HFFc6 (cell line): ENCODE measurements around the gene SDS. TPM values are rescaled to one million over a fixed set of nuclear protein-coding genes. Genes with fewer than 3 reads are reported as not detected.

Experiments used
- DNase-seq: peaks from one replicate; pipeline ENCODE4 v3.0.0-alpha.2; 2018
- H3K27ac Mint-ChIP-seq: 2 replicates; pipeline ENCODE4 v1.8.0; 2020; ENCODE audit warnings: mild to moderate bottlenecking, mixed read lengths
- H3K27me3 Mint-ChIP-seq: 2 replicates; pipeline ENCODE4 v1.8.0; 2021; ENCODE audit warnings: mild to moderate bottlenecking, moderate library complexity, mixed read lengths; ENCODE audit not compliant: insufficient read depth
- H3K36me3 Mint-ChIP-seq: 2 replicates; pipeline ENCODE4 v1.8.0; 2021; ENCODE audit warnings: low read depth, mixed read lengths
- H3K4me1 Mint-ChIP-seq: 2 replicates; pipeline ENCODE4 v1.8.0; 2020; ENCODE audit warnings: low read depth, mixed read lengths
- H3K4me3 Mint-ChIP-seq: 2 replicates; pipeline ENCODE4 v1.8.0; 2020; ENCODE audit warnings: mild to moderate bottlenecking, moderate library complexity, mixed read lengths
- H3K9me3 Mint-ChIP-seq: 2 replicates; pipeline ENCODE4 v1.8.0; 2020; ENCODE audit warnings: mild to moderate bottlenecking, mixed read lengths
- total RNA-seq, 6 experiments: library from RNA; stranded (reverse); fragmentation: NEBNext Ultra II Directional; extraction: Animal tissue kit (Norgen Biotek cat#: 25700); gene quantifications; 2 replicates in 1 of 6; 3 replicates in 5 of 6; pipeline ENCODE4 v1.2.3, GENCODE V29; 2021
- TF ChIP-seq, protein P1 (sequence below): fragments of 200-600 bp; sonication (generic); IDR thresholded peaks from 2 replicates; pipeline ENCODE4 v1.5.0; 2021; ENCODE audit warnings: antibody characterized with exemption, mild to moderate bottlenecking

The SDS gene
- total RNA-seq, 6 experiments from 2014 or later: not detected

DNA sequence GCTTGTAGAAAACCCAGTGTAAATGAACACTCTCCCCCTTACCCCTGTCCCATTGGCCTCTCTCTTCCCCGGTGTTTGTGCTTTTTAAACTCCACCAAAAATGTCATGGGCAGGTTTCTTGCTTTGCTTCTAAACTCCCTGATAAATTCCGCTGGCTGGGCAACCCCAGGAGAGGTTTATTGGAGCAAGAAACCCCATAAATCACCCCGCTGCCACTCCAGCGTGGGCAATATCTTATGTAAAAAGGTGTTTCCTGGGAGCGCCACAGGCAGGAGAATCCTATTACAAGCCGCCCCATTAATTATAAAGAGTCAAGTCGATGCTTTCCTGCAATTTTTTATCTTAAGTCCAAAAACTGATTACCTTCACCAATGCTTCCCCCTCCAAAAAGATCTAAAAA, 45.2 kb upstream of the SDS start:
- Mint-ChIP-seq H3K27me3 (peaks cover 17% of the 10 kb centered on the region), H3K27ac (no peak overlapping the region), H3K9me3 (no peaks in the 10 kb centered on the region), H3K36me3 (no peaks in the 10 kb centered on the region; the same call in 1 of the 2 replicates), H3K4me3 (no peak overlapping the region), H3K4me1 (no peaks in the 10 kb centered on the region)
- DNase-seq: no peak
- TF ChIP-seq, protein P1, sequence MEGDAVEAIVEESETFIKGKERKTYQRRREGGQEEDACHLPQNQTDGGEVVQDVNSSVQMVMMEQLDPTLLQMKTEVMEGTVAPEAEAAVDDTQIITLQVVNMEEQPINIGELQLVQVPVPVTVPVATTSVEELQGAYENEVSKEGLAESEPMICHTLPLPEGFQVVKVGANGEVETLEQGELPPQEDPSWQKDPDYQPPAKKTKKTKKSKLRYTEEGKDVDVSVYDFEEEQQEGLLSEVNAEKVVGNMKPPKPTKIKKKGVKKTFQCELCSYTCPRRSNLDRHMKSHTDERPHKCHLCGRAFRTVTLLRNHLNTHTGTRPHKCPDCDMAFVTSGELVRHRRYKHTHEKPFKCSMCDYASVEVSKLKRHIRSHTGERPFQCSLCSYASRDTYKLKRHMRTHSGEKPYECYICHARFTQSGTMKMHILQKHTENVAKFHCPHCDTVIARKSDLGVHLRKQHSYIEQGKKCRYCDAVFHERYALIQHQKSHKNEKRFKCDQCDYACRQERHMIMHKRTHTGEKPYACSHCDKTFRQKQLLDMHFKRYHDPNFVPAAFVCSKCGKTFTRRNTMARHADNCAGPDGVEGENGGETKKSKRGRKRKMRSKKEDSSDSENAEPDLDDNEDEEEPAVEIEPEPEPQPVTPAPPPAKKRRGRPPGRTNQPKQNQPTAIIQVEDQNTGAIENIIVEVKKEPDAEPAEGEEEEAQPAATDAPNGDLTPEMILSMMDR: no peak

DNA sequence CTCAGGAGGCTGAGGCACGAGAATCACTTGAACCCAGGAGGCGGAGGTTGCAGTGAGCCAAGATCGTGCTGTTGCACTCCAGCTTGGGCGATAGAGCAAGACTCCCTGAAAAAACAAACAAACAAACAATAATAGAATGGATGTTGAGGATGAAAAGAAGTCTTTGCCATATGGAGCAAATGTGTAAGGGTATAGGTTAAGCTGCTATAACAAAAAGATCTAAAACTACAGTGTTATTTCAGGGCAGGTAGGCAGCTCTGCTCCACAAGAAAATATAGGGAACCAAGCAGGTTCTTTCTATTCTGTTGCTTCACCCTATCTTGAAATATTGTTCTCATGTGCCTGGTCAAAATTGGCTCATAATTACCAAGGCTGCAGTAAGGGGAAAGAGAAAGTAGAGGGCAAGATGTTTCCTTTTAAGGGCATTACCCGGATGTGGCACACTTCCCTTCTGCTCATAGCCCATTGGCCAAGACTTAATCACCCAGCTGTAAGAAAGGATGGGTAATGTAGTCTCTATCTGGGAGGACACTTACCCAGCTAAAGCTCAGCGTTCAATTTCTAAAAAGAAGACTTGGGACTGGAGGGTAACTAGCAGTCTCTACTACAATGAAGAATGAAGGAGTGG, 42.0 kb upstream of the SDS start:
- Mint-ChIP-seq H3K9me3 (no peaks in the 10 kb centered on the region), H3K27me3 (peaks cover 14% of the 10 kb centered on the region), H3K4me3 (no peak overlapping the region), H3K36me3 (no peaks in the 10 kb centered on the region; the same call in 1 of the 2 replicates), H3K27ac (no peak overlapping the region), H3K4me1 (no peaks in the 10 kb centered on the region)
- no peak for DNase-seq
- TF ChIP-seq, protein P1: no peak

DNA sequence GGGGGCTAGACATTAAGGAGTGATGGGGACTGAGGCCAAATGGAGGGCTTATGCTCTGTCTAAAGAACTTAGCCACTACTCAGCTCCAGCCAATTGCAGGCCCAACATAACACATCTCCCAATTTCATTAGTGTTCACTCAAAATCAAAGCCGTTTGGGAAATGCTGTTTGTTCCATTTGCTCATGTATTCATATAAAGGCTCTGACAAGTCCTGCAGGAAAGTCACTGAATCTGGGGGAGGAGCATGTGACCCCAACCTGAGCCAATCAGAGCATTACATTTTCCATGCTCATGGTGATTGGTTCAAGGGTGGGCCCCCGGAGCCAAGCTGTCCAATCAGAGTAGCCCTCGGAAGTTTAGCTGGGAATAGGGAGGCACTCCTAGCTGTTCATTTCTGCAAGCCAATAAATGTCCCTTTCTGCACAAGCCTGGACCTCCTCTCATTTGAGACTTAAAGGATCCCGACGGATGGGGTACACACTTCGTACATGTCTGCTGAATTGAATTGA, 39.4 kb upstream of the SDS start:
- H3K27ac Mint-ChIP-seq: no peak overlapping the region
- TF ChIP-seq, protein P1: no peak
- DNase-seq: no peak
- no peaks in the 10 kb centered on the region for H3K4me1 Mint-ChIP-seq
- H3K36me3 Mint-ChIP-seq: no peaks in the 10 kb centered on the region; the same call in 1 of the 2 replicates
- H3K27me3 Mint-ChIP-seq: peaks cover 14% of the 10 kb centered on the region
- H3K9me3 Mint-ChIP-seq: no peaks in the 10 kb centered on the region
- no peak overlapping the region for H3K4me3 Mint-ChIP-seq

DNA sequence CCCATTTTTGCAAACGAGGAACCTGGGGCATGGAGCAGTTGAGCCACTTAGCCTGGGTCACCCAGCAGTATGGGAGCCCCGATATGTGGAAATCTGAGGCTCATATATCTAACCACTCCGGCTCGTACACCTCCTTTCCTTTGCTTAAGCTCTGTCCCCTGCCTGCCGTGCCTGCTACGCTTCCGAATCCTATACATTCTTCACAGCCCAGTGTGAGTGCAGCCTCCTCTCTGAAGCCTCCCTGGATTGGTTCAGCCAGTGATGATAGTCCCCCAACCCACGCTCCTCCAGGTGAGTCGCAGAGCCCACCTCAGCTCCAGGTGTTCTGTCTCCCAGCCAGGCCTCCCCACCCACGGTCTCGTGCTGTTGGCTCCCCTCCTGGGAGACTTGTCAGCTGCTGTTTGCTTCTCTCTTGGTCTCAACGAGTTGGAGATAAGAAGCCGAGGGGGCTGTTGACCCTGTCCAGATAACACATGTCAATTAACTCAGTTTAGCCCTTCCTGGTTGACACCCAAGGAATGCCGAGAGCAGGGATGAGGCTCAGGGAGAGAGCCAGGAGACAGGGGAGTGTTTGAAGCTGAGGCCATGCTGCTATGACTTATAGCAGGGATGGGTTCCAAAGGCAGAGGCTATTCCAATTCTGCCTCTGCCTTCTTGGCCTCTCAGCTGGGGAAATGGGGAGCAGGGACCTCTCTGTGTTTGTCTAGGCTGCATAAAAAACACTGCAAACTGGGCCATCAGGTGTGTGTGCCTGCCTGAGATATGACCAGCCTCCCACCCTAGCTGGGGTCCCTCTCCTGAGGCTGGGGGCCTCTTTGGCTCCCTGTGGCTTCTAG, 37.5 kb upstream of the SDS start:
- no peaks in the 10 kb centered on the region for H3K4me1 Mint-ChIP-seq
- TF ChIP-seq, protein P1: no peak
- no peak overlapping the region for H3K4me3 Mint-ChIP-seq
- peaks cover 8% of the 10 kb centered on the region for H3K27me3 Mint-ChIP-seq
- H3K9me3 Mint-ChIP-seq: no peaks in the 10 kb centered on the region
- no peaks in the 10 kb centered on the region; the same call in 1 of the 2 replicates for H3K36me3 Mint-ChIP-seq
- no peak overlapping the region for H3K27ac Mint-ChIP-seq
- no peak for DNase-seq

DNA sequence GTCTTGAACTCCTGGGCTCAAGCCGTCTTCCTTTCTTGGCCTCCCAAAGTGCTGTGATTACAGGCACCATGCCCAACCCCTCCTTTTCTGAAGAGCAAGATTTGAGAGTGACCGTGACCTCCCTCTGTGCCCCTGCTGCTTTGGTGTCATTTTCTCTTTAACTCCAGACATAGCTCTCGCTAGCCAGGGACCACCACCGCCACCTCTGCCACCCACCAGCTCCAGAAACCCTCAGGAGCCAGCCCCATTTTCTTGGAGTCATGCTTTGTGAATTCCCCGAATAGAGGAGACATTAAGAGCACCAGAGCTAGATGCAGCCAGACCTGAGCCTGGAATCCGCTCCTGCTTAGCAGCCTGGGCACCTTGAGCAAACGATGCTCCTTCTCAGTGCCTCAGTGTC, 36.6 kb upstream of the SDS start:
- Mint-ChIP-seq H3K4me3 (no peak overlapping the region), H3K27me3 (peaks cover 7% of the 10 kb centered on the region), H3K27ac (no peak overlapping the region), H3K36me3 (no peaks in the 10 kb centered on the region; the same call in 1 of the 2 replicates), H3K4me1 (no peaks in the 10 kb centered on the region), H3K9me3 (no peaks in the 10 kb centered on the region)
- TF ChIP-seq, protein P1: no peak
- no peak for DNase-seq
